Endothelial cell (in vitro differentiated cells): ENCODE measurements around the gene ATP5MC2. TPM values are rescaled to one million over a fixed set of nuclear protein-coding genes. Genes with fewer than 3 reads are reported as not detected.
"Not testable (repeated sequence)": the region's sequence is repeated elsewhere in the genome, so short reads cannot be mapped to it uniquely, and the experiment has no call there.

Source experiments
- DNase-seq: peaks from one replicate; pipeline ENCODE4 v3.0.0; 2021; ENCODE audit warnings: low spot score
- H3K27ac Mint-ChIP-seq: one replicate; pipeline ENCODE4 v1.8.0; 2021; ENCODE audit warnings: mixed read lengths, inconsistent platforms; ENCODE audit not compliant: unreplicated experiment
- H3K27me3 Mint-ChIP-seq: one replicate; pipeline ENCODE4 v1.8.0; 2021; ENCODE audit warnings: mild to moderate bottlenecking, moderate library complexity, mixed read lengths, inconsistent platforms; ENCODE audit not compliant: unreplicated experiment
- H3K36me3 Mint-ChIP-seq: one replicate; pipeline ENCODE4 v1.8.0; 2021; ENCODE audit warnings: mild to moderate bottlenecking, low read depth, mixed read lengths, inconsistent platforms; ENCODE audit not compliant: unreplicated experiment
- H3K4me1 Mint-ChIP-seq: one replicate; pipeline ENCODE4 v1.8.0; 2021; ENCODE audit warnings: mild to moderate bottlenecking, mixed read lengths, inconsistent platforms; ENCODE audit not compliant: unreplicated experiment
- H3K4me3 Mint-ChIP-seq: one replicate; pipeline ENCODE4 v1.8.0; 2021; ENCODE audit warnings: mild to moderate bottlenecking, mixed read lengths, inconsistent platforms; ENCODE audit not compliant: unreplicated experiment
- H3K9me3 Mint-ChIP-seq: one replicate; pipeline ENCODE4 v1.8.0; 2021; ENCODE audit warnings: mixed read lengths, inconsistent platforms; ENCODE audit not compliant: unreplicated experiment
- long read RNA-seq: library from polyadenylated mRNA; unstranded; transcript quantifications from one replicate; pipeline ENCODE4 v2.0.0, GENCODE V29; 2020; ENCODE audit not compliant: unreplicated experiment
- total RNA-seq: library from RNA; stranded (reverse); fragmentation: NEBNext Ultra II Directional; extraction: Animal tissue kit (Norgen Biotek cat#: 25700); gene quantifications from one replicate; pipeline ENCODE4 v1.2.1, GENCODE V29; 2021; ENCODE audit not compliant: unreplicated experiment
- TF ChIP-seq, protein P1 (sequence below): fragments of 200-600 bp; sonication (generic); IDR thresholded peaks from one replicate; pipeline ENCODE4 v1.5.0; 2021; ENCODE audit warnings: antibody characterized with exemption; ENCODE audit not compliant: unreplicated experiment

ATP5MC2 gene
- total RNA-seq: 342 TPM
- long read RNA-seq, transcript ATP5MC2-202 (5 exons, 878 nt): major isoform, 189 of 268 reads
- long read RNA-seq, transcript ATP5MC2-203 (4 exons, 1,976 nt): minor isoform, 62 of 268 reads
- long read RNA-seq, partial matches to known transcripts: 3 of 268 reads
- long read RNA-seq, other reads (novel, unspliced or antisense): 13 of 268 reads

DNA sequence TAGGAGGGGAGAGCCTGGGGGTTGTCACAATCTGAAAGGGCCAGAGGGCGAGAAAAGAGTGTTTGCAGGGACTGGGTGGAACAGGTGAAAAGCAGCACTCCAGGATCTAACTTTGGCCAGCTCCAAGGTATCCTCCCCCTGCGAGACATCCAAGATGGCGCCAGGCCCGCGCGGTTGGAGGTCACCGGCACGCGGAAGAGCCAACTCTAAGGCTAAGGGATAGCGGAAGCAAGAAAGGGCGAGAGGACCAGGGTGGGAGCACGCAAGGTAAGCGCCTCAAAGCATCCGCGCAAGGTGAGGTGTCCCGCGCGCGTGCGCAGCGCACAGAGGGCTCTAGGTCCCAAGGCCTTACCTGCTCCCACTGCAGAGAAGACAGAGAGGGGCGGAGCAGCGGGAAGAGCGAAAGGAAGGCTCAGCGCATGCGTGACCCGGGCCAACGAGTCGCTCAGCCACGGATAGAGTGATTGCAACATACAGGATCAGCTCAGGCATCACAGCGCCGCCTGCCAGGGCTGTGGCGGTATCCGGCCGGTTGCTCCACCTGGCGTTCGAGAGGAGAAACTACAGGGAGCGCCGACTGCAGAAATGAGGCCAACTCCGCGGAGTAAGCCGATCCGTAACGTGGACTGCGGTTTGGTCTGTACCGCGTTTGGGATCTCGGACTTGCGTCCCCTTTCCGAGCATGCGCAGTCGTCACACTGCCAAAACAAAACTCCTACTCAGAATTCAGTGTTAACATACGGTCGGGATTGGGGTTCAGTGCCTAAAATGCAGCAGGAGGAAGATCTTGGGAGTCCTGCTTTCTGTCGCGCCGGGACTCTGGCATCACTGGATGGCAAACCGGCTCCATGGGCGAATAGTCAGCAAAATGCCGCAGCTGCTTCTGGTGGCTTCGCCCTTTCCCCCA lies at the start of gene ATP5MC2:
TSS of gene ATP5MC2 (minus strand) at position 383 of the 907 bp plus-strand sequence. CDS start 3,469 bp downstream, outside the sequence.
- TF ChIP-seq, protein P1, sequence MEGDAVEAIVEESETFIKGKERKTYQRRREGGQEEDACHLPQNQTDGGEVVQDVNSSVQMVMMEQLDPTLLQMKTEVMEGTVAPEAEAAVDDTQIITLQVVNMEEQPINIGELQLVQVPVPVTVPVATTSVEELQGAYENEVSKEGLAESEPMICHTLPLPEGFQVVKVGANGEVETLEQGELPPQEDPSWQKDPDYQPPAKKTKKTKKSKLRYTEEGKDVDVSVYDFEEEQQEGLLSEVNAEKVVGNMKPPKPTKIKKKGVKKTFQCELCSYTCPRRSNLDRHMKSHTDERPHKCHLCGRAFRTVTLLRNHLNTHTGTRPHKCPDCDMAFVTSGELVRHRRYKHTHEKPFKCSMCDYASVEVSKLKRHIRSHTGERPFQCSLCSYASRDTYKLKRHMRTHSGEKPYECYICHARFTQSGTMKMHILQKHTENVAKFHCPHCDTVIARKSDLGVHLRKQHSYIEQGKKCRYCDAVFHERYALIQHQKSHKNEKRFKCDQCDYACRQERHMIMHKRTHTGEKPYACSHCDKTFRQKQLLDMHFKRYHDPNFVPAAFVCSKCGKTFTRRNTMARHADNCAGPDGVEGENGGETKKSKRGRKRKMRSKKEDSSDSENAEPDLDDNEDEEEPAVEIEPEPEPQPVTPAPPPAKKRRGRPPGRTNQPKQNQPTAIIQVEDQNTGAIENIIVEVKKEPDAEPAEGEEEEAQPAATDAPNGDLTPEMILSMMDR: peak; percentile 95
- H3K4me1 Mint-ChIP-seq: peaks cover 30% of the 10 kb centered on the region
- peak within 1 kb of the TSS; percentile 93 for H3K27ac Mint-ChIP-seq
- peak within 1 kb of the TSS; percentile 98 for H3K4me3 Mint-ChIP-seq
- no peaks in the 10 kb centered on the region for H3K9me3 Mint-ChIP-seq
- H3K27me3 Mint-ChIP-seq: peaks cover 9% of the 10 kb centered on the region
- peak; percentile 97 for DNase-seq
- peaks cover 14% of the 10 kb centered on the region for H3K36me3 Mint-ChIP-seq

DNA sequence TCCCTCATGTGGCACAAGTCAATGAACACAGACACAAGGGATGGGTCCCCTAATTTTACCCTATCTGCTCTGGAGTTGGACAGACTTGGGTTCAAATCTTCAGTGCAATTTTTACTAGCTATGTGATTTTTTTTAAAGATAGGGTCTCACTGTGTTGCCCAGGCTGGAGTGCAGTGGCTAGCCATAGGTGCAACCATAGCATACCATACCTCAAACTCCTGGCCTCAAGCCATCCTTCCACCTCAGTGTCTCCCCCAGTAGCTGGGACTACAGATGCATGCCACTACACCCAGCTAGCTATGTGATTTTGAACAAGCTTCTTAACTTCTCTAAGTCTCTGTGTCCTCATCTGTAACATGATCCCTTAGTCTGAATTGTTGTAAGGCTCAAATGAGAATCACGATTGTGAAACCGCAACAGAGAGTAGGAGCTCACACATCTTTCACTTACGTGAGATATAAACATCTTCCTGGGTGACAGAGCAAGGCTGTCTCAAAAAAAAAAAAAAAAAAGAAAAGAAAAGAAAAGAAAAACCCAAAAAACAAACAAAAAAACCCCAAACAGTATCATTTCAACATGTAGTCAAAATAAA lies 46.7 kb upstream of the ATP5MC2 start:
- peaks cover 40% of the 10 kb centered on the region for H3K4me1 Mint-ChIP-seq
- H3K27ac Mint-ChIP-seq: peak overlapping the region; percentile 16
- peaks cover 55% of the 10 kb centered on the region for H3K36me3 Mint-ChIP-seq
- H3K9me3 Mint-ChIP-seq: no peaks in the 10 kb centered on the region
- H3K27me3 Mint-ChIP-seq: peaks cover 3% of the 10 kb centered on the region
- TF ChIP-seq, protein P1: no peak
- DNase-seq: no peak
- H3K4me3 Mint-ChIP-seq: peak overlapping the region; percentile 31

GRCh38 chr12:53720946-53721345 lies 45.1 kb upstream of the ATP5MC2 start:
- TF ChIP-seq, protein P1: no peak
- Mint-ChIP-seq H3K4me3 (no peak overlapping the region), H3K27me3 (peaks cover 7% of the 10 kb centered on the region), H3K9me3 (no peaks in the 10 kb centered on the region), H3K36me3 (peaks cover 71% of the 10 kb centered on the region), H3K4me1 (peaks cover 33% of the 10 kb centered on the region), H3K27ac (no peak overlapping the region)
- DNase-seq: no peak

DNA sequence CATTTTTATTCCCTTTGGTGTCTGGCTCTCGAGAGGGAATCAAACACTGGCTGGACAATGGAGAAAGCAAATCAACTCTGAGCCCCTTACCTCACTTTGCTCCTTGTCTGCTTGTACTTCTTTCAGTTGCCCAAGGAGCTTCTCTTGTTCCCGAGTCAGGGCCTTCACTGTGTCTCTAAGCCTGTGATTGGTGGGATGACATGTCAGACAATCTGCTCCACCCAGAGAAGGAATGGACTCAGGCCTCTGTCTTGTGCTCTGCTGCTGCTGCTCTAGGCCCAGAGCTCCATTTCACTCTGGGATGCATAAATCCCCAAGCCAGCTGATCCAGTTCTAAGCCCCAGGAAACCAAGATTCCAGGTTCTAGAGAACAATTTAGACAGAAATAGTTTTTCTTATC lies 43.8 kb upstream of the ATP5MC2 start:
- TF ChIP-seq, protein P1: no peak
- no peak for DNase-seq
- peaks cover 70% of the 10 kb centered on the region for H3K36me3 Mint-ChIP-seq

DNA sequence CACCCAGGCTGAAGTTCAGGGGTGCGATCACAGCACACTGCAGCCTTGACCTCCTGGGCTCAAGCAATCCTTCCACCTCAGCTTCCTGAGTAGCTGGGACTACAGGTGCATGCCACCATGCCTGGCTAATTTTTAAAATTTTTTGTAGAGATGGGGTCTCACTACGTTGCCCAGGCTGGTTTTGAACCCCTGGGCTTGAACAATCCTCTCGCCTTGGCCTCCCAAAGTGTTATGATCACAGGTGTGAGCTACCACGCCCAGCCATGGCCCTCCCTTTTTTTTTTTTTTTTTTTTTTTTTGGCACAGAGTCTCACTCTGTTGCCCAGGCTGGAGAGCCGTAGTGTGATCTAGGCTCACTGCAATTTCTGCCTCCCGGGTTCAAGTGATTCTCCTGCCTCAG lies 42.7 kb upstream of the ATP5MC2 start:
- H3K27ac Mint-ChIP-seq, H3K9me3 Mint-ChIP-seq, H3K27me3 Mint-ChIP-seq, DNase-seq, H3K4me3 Mint-ChIP-seq: not testable (repeated sequence)
- H3K36me3 Mint-ChIP-seq: peaks cover 66% of the 10 kb centered on the region
- peaks cover 18% of the 10 kb centered on the region for H3K4me1 Mint-ChIP-seq

More for the DNA sequence above, 43.8 kb upstream of the ATP5MC2 start:
- Mint-ChIP-seq H3K9me3 (no peaks in the 10 kb centered on the region), H3K4me3 (no peak overlapping the region), H3K27me3 (peaks cover 9% of the 10 kb centered on the region), H3K27ac (no peak overlapping the region), H3K4me1 (peaks cover 23% of the 10 kb centered on the region)
